SKM-1 treated with dmso at 0.1 percent for 144 hours (cell line): ENCODE results near the gene CCNB1.
"Not testable (repeated sequence)": the region's sequence is repeated elsewhere in the genome, so short reads cannot be mapped to it uniquely, and the experiment has no call there.

Source experiments
- DNase-seq: peaks from one replicate; lab custom pipeline; 2025; ENCODE audit not compliant: unreplicated experiment; lab: John Stamatoyannopoulos, UW

CCNB1 gene

GRCh38 chr5:69166686-69167492 is at the start of gene CCNB1:
CCNB1 (plus strand) TSS chr5:69167150; CDS start chr5:69167263, 113 bp downstream.
- peak; percentile 98 for DNase-seq

- no peak for DNase-seq
These were observed 37.5 kb upstream of the CCNB1 start for GRCh38 chr5:69129413-69129812.

DNA sequence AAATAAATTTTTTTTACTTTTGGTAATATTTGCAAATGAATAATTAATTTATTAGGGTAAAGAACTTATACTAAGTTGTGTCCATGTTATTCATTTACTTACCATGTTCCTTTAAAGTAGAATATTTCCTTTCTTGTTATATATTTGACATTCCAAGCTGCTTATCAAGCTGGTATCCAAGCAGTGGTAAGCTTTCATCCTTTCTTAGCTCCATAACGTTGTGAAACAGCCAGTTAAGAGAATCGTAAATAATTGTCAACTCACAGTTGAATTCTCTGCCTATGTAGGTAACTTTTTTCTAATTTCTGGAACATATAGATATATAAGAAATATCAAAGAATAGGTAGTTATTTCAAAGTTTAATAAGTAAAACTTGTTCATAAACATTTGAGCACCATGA is 36.7 kb upstream of the CCNB1 start:
- DNase-seq = no peak

- no peak for DNase-seq
These were observed 35.6 kb upstream of the CCNB1 start for GRCh38 chr5:69131304-69131703.

- no peak for DNase-seq
These were observed 32.8 kb upstream of the CCNB1 start for GRCh38 chr5:69134126-69134525.

- peak; percentile 43 for DNase-seq
These were observed 30.7 kb upstream of the CCNB1 start for GRCh38 chr5:69136293-69136692.

DNA sequence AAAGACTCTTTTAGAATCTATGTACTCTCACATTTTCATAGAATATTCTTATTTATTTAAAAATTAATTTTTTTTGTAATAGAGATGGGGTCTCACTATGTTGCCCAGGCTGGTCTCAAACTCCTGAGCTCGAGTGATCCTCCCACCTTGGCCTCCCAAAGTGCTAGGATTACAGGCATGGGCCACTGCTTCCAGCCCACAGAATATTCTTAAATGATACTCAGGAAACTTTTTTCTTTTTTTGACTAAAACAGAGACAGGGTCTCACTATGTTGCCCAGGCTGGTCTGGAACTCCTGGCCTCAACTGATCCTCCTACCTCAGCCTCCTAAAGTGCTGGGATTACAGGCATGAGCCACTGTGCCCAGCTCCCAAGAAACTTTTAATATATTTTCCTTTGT is 29.7 kb upstream of the CCNB1 start:
- DNase-seq = not testable (repeated sequence)

- no peak for DNase-seq
These were observed 29.1 kb upstream of the CCNB1 start for GRCh38 chr5:69137807-69138206.

GRCh38 chr5:69138766-69139165 is 28.2 kb upstream of the CCNB1 start:
- DNase-seq = no peak

- DNase-seq = not testable (repeated sequence)
These were observed 26.7 kb upstream of the CCNB1 start for GRCh38 chr5:69140239-69140638.

- DNase-seq = no peak
These were observed 26.1 kb upstream of the CCNB1 start for GRCh38 chr5:69140827-69141226.

DNA sequence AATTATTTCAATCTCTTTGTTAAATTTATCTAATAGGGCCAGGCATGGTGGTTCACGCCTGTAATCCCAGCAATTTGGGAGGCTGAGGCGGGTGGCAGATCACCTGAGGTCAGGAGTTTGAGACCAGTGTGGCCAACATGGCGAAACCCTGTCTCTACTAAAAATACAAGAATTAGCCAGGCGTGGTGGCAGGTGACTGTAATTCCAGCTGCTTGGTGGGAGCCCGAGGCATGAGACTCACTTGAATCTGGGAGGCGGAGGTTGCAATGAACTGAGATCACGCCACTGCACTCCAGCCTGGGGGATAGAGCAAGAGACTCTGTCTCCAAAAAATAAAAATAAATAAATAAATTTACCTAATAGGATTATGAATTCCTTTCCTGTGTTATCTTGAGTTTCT is 18.4 kb upstream of the CCNB1 start:
- DNase-seq = not testable (repeated sequence)

GRCh38 chr5:69148981-69149675 is 17.8 kb upstream of the CCNB1 start:
- no peak for DNase-seq

GRCh38 chr5:69149676-69150010 is 17.3 kb upstream of the CCNB1 start:
- no peak for DNase-seq

GRCh38 chr5:69152731-69153130 is 14.2 kb upstream of the CCNB1 start:
- peak; percentile 97 for DNase-seq

DNA sequence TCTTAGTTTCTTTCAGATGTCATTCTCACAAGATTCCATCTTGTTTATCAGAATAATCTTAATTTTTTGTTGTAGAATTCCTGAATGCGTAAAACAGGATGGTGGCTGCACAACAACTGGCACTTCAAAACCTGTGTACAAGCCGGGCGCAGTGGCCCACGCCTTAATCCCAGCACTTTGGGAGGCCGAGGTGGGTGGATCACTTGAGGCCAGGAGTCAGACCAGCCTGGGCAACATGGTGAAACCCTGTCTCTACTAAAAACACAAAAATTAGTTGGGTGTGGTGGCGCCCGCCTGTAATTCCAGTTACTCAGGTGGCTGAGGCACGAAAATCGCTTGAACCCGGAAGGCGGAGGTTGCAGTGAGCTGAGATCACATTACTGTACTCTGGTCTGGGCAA is 10.5 kb upstream of the CCNB1 start:
- DNase-seq = no peak

- no peak for DNase-seq
These were observed 8.9 kb upstream of the CCNB1 start for GRCh38 chr5:69158039-69158438.

DNA sequence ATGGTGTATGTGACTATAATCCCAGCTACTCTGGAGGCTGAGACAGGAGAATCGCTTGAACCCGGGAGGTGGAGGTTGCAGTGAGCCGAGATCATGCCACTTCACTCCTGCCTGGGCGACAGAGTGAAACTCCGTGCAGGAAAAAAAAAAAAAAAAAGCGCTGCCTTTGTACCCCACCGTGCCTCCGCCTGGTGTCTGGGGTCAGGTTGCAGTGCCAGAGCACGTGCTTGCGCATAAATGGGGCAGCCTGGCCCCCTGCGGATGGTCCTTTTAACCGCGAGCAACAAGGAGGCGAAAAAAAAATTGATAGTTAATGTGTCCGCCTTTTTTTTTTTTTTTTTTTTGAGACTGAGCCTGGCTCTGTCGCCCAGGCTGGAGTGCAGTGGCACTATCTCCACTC is 6.3 kb upstream of the CCNB1 start:
- no peak for DNase-seq

- DNase-seq = no peak
These were observed 524 bp downstream of the CCNB1 start for GRCh38 chr5:69167493-69167855.

GRCh38 chr5:69167929-69168328 is 979 bp downstream of the CCNB1 start:
- no peak for DNase-seq

GRCh38 chr5:69170495-69170894 is 3.5 kb downstream of the CCNB1 start:
- no peak for DNase-seq

GRCh38 chr5:69170969-69171368 is 4.0 kb downstream of the CCNB1 start:
- DNase-seq = no peak
